Activated gamma-delta T cell treated with Interleukin-2 at 50 U/mL for 16 hours (primary cell): ENCODE results near the gene TRAF7.

Source experiments
- DNase-seq: peaks from one replicate; pipeline ENCODE4 v3.0.0-alpha.2; 2020

The TRAF7 gene

DNA sequence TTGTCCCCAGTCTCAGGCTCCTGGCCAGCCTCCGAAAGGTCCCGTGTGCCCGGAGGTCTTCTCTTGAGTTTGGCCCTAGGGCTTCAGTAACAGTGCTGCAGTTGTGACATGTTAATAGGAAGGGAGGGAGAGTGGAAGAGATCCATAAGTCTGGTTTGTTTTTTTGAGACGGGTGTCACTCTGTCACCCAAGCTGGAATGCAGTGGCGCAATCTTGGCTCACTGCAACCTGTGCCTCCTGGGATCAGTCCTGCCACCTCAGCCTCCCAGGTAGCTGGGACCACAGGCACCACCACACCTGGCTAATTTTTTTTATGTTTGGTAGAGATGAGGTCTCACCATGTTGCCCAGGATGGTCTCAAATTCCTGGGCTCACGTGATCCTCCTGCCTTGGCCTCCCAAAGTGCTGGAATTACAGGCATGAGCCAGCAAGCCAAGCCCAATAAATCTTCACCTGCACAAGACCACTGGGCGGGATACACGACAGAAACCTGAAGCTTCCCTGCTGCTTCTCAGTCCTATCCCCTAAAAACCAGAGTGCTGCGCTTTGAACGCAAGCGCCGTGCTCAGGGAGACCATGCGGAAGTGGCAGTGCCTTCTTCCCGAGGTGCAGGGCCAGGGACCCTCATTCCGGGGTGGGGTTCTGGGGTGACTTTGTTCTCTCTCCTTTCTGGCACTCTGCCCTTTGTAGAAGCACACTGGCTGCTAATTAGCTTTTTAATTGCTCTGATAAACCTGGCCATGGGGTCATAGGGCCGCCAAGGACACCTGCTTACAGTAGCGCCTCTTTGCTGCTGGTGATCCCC, 10.9 kb downstream of the TRAF7 start:
- DNase-seq, result no peak

- no peak for DNase-seq
These were observed 11.6 kb downstream of the TRAF7 start for GRCh38 chr16:2167068-2167638.

DNA sequence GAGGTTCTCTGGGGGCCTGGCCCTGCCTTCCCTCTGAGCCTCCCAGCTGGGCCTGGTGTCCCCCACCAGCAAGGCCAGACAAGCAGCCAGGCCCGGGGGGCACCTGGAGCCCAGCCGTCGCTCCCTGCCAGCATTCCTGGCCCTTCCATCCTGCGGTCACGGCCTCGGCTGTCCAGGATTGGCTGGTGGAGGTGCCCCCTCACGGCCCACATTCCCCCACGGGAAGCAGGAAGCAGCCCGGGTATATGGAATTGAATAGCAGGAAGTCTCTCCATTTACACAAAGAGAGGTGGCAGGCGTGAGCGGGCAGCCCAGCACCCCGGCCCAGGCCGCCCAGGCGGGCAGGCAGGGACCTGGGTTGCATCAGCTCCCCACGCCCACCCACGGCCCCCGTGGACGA, 14.5 kb downstream of the TRAF7 start:
- no peak for DNase-seq

GRCh38 chr16:2170587-2171435, 15.2 kb downstream of the TRAF7 start:
- no peak for DNase-seq

GRCh38 chr16:2171601-2172178, 16.1 kb downstream of the TRAF7 start:
- DNase-seq, result no peak

GRCh38 chr16:2172688-2173335, 17.2 kb downstream of the TRAF7 start:
- DNase-seq, result no peak

GRCh38 chr16:2173366-2173765, 17.8 kb downstream of the TRAF7 start:
- DNase-seq, result no peak

DNA sequence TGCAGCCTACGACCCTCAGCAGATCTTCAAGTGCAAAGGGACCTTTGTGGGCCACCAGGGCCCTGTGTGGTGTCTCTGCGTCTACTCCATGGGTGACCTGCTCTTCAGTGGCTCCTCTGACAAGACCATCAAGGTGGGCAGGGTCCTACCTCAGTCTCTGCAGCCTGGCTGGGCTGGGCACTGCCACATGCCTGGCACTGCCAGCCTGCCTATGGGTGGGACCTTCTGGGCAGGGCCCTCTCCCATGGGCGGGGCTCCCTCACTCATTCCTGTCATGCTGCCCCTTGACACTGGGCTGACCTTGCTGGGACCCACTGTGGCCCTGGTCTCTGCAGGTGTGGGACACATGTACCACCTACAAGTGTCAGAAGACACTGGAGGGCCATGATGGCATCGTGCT, 18.3 kb downstream of the TRAF7 start:
- no peak for DNase-seq

- DNase-seq, result no peak
These were observed 19.0 kb downstream of the TRAF7 start for GRCh38 chr16:2174396-2175131.

DNA sequence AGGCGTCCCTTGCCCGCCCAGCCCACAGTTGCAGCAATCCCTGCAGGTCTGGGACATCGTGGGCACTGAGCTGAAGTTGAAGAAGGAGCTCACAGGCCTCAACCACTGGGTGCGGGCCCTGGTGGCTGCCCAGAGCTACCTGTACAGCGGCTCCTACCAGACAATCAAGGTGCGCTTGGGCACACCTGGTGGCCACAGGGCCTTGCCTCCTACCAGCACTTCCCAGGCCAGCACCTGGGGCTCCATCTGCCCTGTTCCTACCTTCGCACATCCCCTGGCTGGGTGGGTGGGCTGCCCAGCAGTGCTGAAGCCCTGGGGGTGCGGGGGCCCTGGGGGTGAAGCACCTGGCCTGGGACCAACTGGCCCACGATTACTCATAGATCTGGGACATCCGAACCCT, 19.9 kb downstream of the TRAF7 start:
- no peak for DNase-seq

DNA sequence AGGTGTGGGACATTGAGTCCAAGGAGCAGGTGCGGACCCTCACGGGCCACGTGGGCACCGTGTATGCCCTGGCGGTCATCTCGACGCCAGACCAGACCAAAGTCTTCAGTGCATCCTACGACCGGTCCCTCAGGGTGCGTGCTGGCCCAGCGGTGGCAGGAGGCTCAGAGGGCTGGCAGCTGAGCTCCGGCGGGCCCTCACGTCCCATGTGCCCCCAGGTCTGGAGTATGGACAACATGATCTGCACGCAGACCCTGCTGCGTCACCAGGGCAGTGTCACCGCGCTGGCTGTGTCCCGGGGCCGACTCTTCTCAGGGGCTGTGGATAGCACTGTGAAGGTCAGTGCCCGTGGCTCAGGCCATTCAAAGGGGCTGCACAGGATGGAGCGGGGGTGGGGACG, 20.5 kb downstream of the TRAF7 start:
- DNase-seq, result no peak

- no peak for DNase-seq
These were observed 21.5 kb downstream of the TRAF7 start for GRCh38 chr16:2177101-2177500.

- no peak for DNase-seq
These were observed 22.0 kb downstream of the TRAF7 start for GRCh38 chr16:2177561-2177960.

- no peak for DNase-seq
These were observed 22.9 kb downstream of the TRAF7 start for GRCh38 chr16:2178321-2179106.

DNA sequence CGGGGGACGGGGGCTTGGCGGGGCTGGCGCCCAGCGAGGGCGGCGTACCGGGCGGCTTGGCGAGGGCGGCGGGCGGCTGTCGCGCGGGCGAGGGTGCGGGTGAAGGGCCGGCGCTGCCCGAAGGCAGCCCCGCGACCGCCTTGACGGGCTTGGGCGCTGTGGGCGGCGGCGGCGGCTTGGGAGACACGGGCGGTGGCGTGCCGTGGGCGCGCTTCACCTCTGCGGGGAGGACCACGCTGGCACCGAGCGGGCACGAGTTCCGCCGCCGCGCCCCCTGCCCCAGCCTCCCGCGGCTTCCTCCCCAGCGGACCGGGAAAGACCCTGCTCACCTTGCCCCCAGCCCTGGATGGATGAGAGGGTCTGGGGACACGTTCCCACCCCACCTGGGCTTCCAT, 23.5 kb downstream of the TRAF7 start:
- no peak for DNase-seq

- no peak for DNase-seq
These were observed 24.0 kb downstream of the TRAF7 start for GRCh38 chr16:2179576-2179975.

DNA sequence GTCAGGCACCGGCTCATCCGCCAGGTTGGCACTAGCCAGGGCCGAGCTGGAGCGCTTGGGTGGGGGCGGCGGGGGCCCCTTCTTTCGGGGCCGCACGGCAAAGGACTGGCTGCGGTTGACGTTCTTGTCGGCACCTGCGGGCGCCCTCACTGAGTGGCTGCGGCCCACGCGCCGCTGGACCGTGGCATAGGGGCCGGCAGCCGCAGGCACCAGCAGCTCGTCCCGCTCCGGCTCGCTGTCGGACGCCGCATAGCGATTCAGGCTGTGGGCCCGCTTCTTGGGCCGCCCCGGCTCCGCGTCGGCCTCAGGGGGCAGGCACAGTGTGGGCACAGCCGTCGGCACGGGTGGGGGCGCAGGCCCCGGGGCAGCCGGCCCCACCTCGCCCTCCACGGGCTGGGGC, 24.9 kb downstream of the TRAF7 start:
- DNase-seq, result no peak

GRCh38 chr16:2180962-2181923, 25.7 kb downstream of the TRAF7 start:
- DNase-seq, result no peak

- DNase-seq, result no peak
These were observed 26.4 kb downstream of the TRAF7 start for GRCh38 chr16:2181952-2182351.

- DNase-seq, result no peak
These were observed 28.1 kb downstream of the TRAF7 start for GRCh38 chr16:2183671-2184070.
